ENCODE results near the gene PHLDB1.

Gene PHLDB1

DNA sequence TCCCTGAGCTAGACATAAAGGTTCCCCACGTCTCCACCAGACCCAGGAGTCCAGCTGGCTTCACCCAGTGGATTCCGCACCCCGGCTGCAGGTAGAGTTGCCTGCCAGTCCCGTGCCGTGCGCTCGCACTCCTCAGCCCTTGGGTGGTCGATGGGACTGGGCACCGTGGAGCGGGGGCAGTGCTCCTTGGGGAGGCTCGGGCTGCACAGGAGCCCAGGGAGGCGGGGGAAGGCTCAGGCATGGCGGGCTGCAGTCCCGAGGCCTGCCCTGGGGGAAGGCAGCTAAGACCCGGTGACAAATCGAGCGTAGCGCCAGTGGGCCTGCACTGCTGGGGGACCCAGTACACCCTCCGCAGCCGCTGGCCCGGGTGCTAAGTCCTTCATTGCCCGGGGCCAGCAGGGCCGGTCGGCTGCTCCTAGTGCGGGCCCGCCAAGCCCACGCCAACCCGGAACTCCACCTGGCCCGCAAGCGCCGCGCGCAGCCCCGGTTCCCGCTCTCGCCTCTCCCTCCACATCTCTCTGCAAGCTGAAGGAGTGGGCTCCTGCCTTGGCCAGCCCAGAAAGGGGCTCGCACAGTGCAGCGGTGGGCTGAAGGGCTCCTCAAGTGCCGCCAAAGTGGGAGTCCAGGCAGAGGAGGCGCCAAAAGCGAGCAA is 81.6 kb downstream of the PHLDB1 start:
- no peak for DNase-seq (ENCODE audit: low read depth)

DNA sequence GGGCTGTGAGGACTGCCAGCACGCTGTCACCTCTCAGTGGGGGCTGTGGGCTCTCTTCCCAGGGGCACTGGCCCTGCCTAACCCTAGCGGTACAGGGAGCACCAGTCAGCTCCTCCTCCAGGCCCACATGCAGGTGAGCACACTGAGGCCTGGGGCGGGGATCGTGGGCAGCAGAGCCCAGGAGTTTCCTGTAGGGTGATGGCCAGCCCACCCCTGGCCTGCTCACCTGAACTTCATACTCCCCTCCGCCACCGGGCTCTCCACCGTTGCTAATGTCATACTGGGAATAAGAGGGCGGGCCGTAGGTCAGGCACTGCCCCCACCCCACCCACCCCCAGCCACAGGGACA is 82.1 kb downstream of the PHLDB1 start:
- no peak for DNase-seq (ENCODE audit: low read depth)

- peak; percentile 75 for DNase-seq (ENCODE audit: low read depth)
Observed at GRCh38 chr11:118689852-118690552, 82.6 kb downstream of the PHLDB1 start.

- no peak for DNase-seq (ENCODE audit: low read depth)
Observed at GRCh38 chr11:118690553-118691304, 83.3 kb downstream of the PHLDB1 start.

DNA sequence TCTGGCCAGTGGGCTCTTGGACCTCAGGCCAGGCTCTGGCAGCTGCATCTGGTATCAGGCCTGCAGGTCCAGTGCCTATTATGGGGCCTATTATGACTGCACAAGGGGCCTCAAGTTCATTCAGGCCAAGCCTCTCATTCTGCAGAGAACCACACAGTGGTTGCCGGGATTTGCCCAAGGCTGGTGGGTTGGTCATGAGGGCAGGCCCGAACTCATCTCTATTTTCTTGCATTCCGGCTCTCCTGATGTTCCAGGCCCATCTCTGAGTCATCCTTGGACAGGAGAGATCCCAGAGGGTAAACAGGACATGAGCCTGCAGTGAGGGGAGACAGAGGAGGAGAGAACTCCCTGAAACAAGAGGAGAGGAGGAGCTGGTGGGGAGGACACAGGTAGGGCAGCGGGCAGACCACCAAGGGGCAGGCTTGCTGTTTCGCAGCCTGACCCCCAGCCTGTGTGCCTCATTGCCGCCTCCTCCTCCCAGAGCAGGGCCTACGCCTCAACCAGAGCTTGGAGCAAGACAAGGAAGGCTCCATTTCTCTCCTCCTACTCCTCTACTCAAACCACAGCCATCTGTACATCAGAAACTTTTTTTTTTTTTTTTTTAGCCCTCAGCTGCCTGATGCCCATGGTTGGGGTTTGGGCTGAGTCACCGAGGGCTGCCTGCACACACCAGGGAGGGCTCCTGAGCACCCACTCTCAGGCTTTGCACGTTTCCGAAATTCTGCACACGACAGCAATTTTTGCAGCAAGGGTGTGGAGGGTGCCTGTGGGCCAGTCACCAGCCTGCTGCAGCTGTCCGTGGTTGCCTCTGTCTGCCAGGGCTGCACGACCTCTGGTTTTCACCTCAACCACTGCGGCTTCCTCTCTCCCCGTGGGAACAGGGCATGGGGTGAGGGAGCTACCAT is 84.8 kb downstream of the PHLDB1 start:
- DNase-seq (ENCODE audit: low read depth), result peak; percentile 53

DNA sequence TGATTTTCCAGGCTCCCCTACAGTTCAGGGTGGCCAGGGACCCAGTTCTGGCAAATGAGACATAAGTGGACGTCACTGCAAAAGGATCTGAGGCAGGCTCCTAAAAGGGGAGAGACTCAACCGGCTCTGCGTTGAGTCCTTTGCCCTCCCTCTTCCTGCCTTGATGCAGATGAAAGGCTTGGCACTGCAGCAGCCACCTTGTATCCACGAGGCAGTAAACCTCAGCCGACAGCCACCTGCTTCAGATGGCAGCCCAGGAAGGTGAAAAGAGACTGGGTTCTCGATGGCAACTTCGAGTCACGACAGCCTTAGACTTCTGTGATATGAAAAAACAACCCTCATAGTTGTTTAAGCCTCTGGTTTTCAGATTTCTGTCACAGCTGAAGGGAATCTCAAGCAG is 86.8 kb downstream of the PHLDB1 start:
- no peak for DNase-seq (ENCODE audit: low read depth)

- no peak for DNase-seq (ENCODE audit: low read depth)
Observed at GRCh38 chr11:118694771-118695170, 87.4 kb downstream of the PHLDB1 start.

- DNase-seq (ENCODE audit: low read depth), result no peak
Observed at GRCh38 chr11:118696673-118697226, 89.3 kb downstream of the PHLDB1 start.

- DNase-seq (ENCODE audit: low read depth), result no peak
Observed at GRCh38 chr11:118697346-118697745, 89.9 kb downstream of the PHLDB1 start.

DNA sequence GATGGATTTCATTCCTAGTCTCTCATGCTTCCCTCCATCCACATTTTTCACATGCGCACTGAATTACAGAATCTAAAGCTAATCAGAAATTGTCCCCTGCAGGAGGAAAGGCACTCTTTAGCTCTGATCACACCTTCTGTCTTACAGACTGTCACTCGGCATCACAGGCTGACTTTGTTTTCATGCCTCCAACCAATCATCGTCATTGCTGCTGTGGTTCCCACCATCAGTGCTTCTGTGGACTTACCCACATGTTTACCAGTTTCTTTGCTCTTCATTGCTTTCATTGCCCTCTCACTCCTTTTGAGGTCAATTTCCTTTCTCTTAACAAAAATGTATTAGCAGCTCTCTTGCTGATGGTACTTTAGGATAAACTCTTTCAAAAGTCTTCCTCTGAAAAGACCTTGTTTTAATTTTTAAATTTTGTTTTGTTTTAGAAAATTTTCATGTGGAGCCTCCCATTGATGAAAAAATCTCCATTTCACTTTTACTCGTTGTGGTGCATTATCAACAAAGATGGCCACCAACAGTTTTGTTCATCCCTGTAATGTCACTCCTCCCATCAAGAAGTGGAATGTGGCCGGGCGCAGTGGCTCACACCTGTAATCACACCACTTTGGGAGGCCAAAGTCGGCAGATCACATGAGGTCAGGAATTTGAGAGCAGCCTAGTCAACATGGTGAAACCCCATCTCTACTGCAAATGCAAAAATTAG is 92.2 kb downstream of the PHLDB1 start:
- DNase-seq (ENCODE audit: low read depth), result no peak

DNA sequence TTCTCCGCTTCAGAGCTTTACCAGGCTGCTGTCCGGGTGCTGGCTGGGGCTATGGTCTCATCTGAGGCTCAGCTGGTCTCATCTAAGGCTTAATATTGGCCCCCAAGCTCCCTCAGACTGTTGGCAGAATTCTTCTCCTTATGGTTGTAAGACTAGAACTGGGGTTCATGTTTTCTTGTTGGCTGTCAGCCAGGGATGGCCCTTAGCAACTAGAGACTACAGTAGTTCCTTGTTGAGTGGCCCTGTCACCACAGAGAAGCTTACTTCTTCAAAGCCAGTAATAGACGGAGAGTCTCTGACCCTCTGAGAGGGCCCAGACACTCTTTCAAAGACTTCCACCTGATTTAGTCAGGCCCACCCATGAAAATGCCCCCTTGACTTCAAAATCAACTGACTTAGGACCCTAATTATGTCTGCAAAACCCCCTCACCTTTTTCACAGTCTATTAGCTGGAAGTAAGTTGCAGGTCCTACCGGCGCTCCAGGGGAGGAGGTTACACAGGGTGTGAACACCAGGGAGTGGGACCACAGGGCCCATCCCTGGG is 96.2 kb downstream of the PHLDB1 start:
- no peak for DNase-seq (ENCODE audit: low read depth)

- DNase-seq (ENCODE audit: low read depth), result no peak
Observed at GRCh38 chr11:118705111-118705741, 97.8 kb downstream of the PHLDB1 start.

DNA sequence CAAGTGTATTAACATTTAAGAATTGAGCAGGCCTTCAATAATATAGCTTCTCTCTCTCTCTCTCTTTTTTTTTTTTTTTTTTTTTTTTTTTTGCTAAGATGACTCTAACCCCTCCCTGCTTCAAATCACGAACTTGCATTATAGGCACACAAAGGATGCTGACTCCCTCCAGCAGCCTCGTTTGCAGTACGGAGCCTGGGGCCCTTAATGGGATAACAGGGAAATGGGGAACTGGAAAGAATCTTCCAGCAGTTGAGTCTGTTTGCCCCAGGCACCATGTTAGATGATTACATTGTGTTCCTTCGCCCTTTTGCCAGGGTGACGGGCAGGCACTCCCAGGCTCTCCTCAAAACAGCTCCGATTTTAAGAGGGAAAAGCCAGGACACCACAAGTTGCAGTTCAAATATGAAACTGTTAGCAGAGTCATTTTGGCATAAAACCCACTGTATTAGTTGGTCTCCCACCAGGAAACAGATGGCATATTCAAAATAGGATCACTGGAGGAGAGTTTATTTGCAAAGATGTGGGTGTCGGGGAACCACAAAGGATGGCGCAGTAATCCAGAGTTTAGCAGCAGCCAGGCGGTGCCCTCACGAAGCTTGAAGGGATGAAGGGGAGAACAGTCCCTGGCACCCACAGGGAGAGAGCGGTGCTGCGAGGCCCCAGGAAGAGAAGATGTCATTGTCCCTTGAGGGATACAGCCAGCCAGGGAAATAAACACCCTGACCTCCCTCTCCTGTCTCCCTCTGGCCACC is 98.6 kb downstream of the PHLDB1 start:
- DNase-seq (ENCODE audit: low read depth), result no peak

DNA sequence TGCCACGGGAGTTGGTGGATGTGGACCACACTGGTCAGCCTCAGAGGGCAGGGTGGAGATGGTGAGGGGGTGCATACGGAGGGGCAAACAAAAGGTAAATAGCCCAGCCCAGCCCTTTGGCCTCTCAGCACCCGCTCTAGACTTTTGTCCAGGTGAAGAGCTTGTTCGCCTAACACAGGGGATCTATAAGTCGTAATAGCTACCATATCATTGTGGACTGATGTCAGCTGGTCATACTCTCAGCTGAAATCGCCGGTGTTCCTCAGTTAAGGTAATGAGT is 99.1 kb downstream of the PHLDB1 start:
- no peak for DNase-seq (ENCODE audit: low read depth)
